Lower leg skin (tissue), 3 donors: Measurements from ENCODE around the gene TCEA2.

Experiments used
- CTCF ChIP-seq, 3 donors: fragments of 450-650 bp; IDR thresholded peaks; one replicate each; pipeline ENCODE4 v1.5.1; 2016; ENCODE audit warnings: antibody characterized with exemption in 3 of 3, mild to moderate bottlenecking in 3 of 3, moderate library complexity in 2 of 3
- POLR2A ChIP-seq, 2 donors: fragments of 450-650 bp; IDR thresholded peaks; one replicate each; pipeline ENCODE4 v1.6.1; 2016 to 2017; ENCODE audit warnings: antibody characterized with exemption in 2 of 2, mild to moderate bottlenecking in 1 of 2, moderate library complexity in 1 of 2

- TF ChIP-seq CTCF (IDR thresholded peaks at IDR 0.05) = no peak
- no peak for TF ChIP-seq POLR2A (IDR thresholded peaks at IDR 0.05)
Observed at GRCh38 chr20:64039293-64040160, 23.5 kb upstream of the TCEA2 start.
